ENCODE data around the gene NLRC5.

NLRC5 gene

GRCh38 chr16:57125376-57125775 lies 136.0 kb downstream of the NLRC5 start:
- Histone ChIP-seq H3K9me3 (ENCODE audit: control insufficient read depth, insufficient read depth, low read length) (no peaks in the 10 kb centered on the region), H3K4me1 (ENCODE audit: control insufficient read depth, insufficient read depth, low read length) (no peaks in the 10 kb centered on the region), H3K36me3 (ENCODE audit: control insufficient read depth, insufficient read depth, low read length) (no peaks in the 10 kb centered on the region), H3K27me3 (ENCODE audit: control insufficient read depth, insufficient read depth, low read length) (no peaks in the 10 kb centered on the region), H3K27ac (ENCODE audit: low read depth, low read length) (no peak overlapping the region), H3K4me3 (ENCODE audit: low read depth, low read length) (no peak overlapping the region), H3K9ac (ENCODE audit: low read depth, low read length) (no peak overlapping the region)

GRCh38 chr16:57125969-57126368 lies 136.6 kb downstream of the NLRC5 start:
- H3K9me3 ChIP-seq (ENCODE audit: control insufficient read depth, insufficient read depth, low read length): no peaks in the 10 kb centered on the region
- no peaks in the 10 kb centered on the region for H3K27me3 ChIP-seq (ENCODE audit: control insufficient read depth, insufficient read depth, low read length)
- no peaks in the 10 kb centered on the region for H3K36me3 ChIP-seq (ENCODE audit: control insufficient read depth, insufficient read depth, low read length)
- H3K4me3 ChIP-seq (ENCODE audit: low read depth, low read length): no peak overlapping the region
- no peaks in the 10 kb centered on the region for H3K4me1 ChIP-seq (ENCODE audit: control insufficient read depth, insufficient read depth, low read length)
- no peak overlapping the region for H3K27ac ChIP-seq (ENCODE audit: low read depth, low read length)
- H3K9ac ChIP-seq (ENCODE audit: low read depth, low read length): no peak overlapping the region

- H3K27ac ChIP-seq (ENCODE audit: low read depth, low read length): no peak overlapping the region
- H3K36me3 ChIP-seq (ENCODE audit: control insufficient read depth, insufficient read depth, low read length): no peaks in the 10 kb centered on the region
- H3K4me1 ChIP-seq (ENCODE audit: control insufficient read depth, insufficient read depth, low read length): no peaks in the 10 kb centered on the region
- no peaks in the 10 kb centered on the region for H3K9me3 ChIP-seq (ENCODE audit: control insufficient read depth, insufficient read depth, low read length)
- no peak overlapping the region for H3K4me3 ChIP-seq (ENCODE audit: low read depth, low read length)
- H3K9ac ChIP-seq (ENCODE audit: low read depth, low read length): no peak overlapping the region
- H3K27me3 ChIP-seq (ENCODE audit: control insufficient read depth, insufficient read depth, low read length): no peaks in the 10 kb centered on the region
These were observed 137.1 kb downstream of the NLRC5 start for GRCh38 chr16:57126411-57126810.

- Histone ChIP-seq H3K4me1 (ENCODE audit: control insufficient read depth, insufficient read depth, low read length) (no peaks in the 10 kb centered on the region), H3K27ac (ENCODE audit: low read depth, low read length) (no peak overlapping the region), H3K27me3 (ENCODE audit: control insufficient read depth, insufficient read depth, low read length) (no peaks in the 10 kb centered on the region)
These were observed 137.8 kb downstream of the NLRC5 start for GRCh38 chr16:57127037-57127763.

GRCh38 chr16:57127836-57128235 lies 138.5 kb downstream of the NLRC5 start:
- H3K9me3 ChIP-seq (ENCODE audit: control insufficient read depth, insufficient read depth, low read length): no peaks in the 10 kb centered on the region
- H3K4me1 ChIP-seq (ENCODE audit: control insufficient read depth, insufficient read depth, low read length): no peaks in the 10 kb centered on the region
- H3K27ac ChIP-seq (ENCODE audit: low read depth, low read length): no peak overlapping the region
- no peak overlapping the region for H3K9ac ChIP-seq (ENCODE audit: low read depth, low read length)
- H3K36me3 ChIP-seq (ENCODE audit: control insufficient read depth, insufficient read depth, low read length): no peaks in the 10 kb centered on the region
- H3K27me3 ChIP-seq (ENCODE audit: control insufficient read depth, insufficient read depth, low read length): no peaks in the 10 kb centered on the region
- H3K4me3 ChIP-seq (ENCODE audit: low read depth, low read length): no peak overlapping the region

More at GRCh38 chr16:57127037-57127763, 137.8 kb downstream of the NLRC5 start:
- no peaks in the 10 kb centered on the region for H3K36me3 ChIP-seq (ENCODE audit: control insufficient read depth, insufficient read depth, low read length)
- no peaks in the 10 kb centered on the region for H3K9me3 ChIP-seq (ENCODE audit: control insufficient read depth, insufficient read depth, low read length)
- H3K9ac ChIP-seq (ENCODE audit: low read depth, low read length): no peak overlapping the region
- H3K4me3 ChIP-seq (ENCODE audit: low read depth, low read length): no peak overlapping the region

- Histone ChIP-seq H3K27me3 (ENCODE audit: control insufficient read depth, insufficient read depth, low read length) (no peaks in the 10 kb centered on the region), H3K9ac (ENCODE audit: low read depth, low read length) (no peak overlapping the region), H3K9me3 (ENCODE audit: control insufficient read depth, insufficient read depth, low read length) (no peaks in the 10 kb centered on the region), H3K36me3 (ENCODE audit: control insufficient read depth, insufficient read depth, low read length) (no peaks in the 10 kb centered on the region), H3K27ac (ENCODE audit: low read depth, low read length) (no peak overlapping the region), H3K4me3 (ENCODE audit: low read depth, low read length) (no peak overlapping the region), H3K4me1 (ENCODE audit: control insufficient read depth, insufficient read depth, low read length) (no peaks in the 10 kb centered on the region)
These were observed 139.5 kb downstream of the NLRC5 start for GRCh38 chr16:57128771-57129389.

- no peaks in the 10 kb centered on the region for H3K27me3 ChIP-seq (ENCODE audit: control insufficient read depth, insufficient read depth, low read length)
- no peaks in the 10 kb centered on the region for H3K36me3 ChIP-seq (ENCODE audit: control insufficient read depth, insufficient read depth, low read length)
- H3K9me3 ChIP-seq (ENCODE audit: control insufficient read depth, insufficient read depth, low read length): no peaks in the 10 kb centered on the region
- H3K4me1 ChIP-seq (ENCODE audit: control insufficient read depth, insufficient read depth, low read length): peaks cover 4% of the 10 kb centered on the region; the same call in 1 of the 2 replicates
- no peak overlapping the region for H3K27ac ChIP-seq (ENCODE audit: low read depth, low read length)
- H3K9ac ChIP-seq (ENCODE audit: low read depth, low read length): no peak overlapping the region
- no peak overlapping the region for H3K4me3 ChIP-seq (ENCODE audit: low read depth, low read length)
These were observed 141.6 kb downstream of the NLRC5 start for GRCh38 chr16:57130950-57131321.

GRCh38 chr16:57131351-57131970 lies 142.1 kb downstream of the NLRC5 start:
- Histone ChIP-seq H3K36me3 (ENCODE audit: control insufficient read depth, insufficient read depth, low read length) (no peaks in the 10 kb centered on the region), H3K9ac (ENCODE audit: low read depth, low read length) (no peak overlapping the region), H3K4me3 (ENCODE audit: low read depth, low read length) (no peak overlapping the region), H3K27me3 (ENCODE audit: control insufficient read depth, insufficient read depth, low read length) (no peaks in the 10 kb centered on the region), H3K27ac (ENCODE audit: low read depth, low read length) (no peak overlapping the region), H3K9me3 (ENCODE audit: control insufficient read depth, insufficient read depth, low read length) (no peaks in the 10 kb centered on the region), H3K4me1 (ENCODE audit: control insufficient read depth, insufficient read depth, low read length) (peaks cover 4% of the 10 kb centered on the region; the same call in 1 of the 2 replicates)

GRCh38 chr16:57132470-57132869 lies 143.1 kb downstream of the NLRC5 start:
- Histone ChIP-seq H3K4me3 (ENCODE audit: low read depth, low read length) (no peak overlapping the region), H3K27me3 (ENCODE audit: control insufficient read depth, insufficient read depth, low read length) (no peaks in the 10 kb centered on the region), H3K4me1 (ENCODE audit: control insufficient read depth, insufficient read depth, low read length) (peaks cover 4% of the 10 kb centered on the region; the same call in 1 of the 2 replicates)

GRCh38 chr16:57133031-57133430 lies 143.7 kb downstream of the NLRC5 start:
- Histone ChIP-seq H3K4me1 (ENCODE audit: control insufficient read depth, insufficient read depth, low read length) (peaks cover 4% of the 10 kb centered on the region; the same call in 1 of the 2 replicates), H3K27me3 (ENCODE audit: control insufficient read depth, insufficient read depth, low read length) (no peaks in the 10 kb centered on the region), H3K27ac (ENCODE audit: low read depth, low read length) (no peak overlapping the region), H3K9ac (ENCODE audit: low read depth, low read length) (no peak overlapping the region), H3K36me3 (ENCODE audit: control insufficient read depth, insufficient read depth, low read length) (no peaks in the 10 kb centered on the region), H3K4me3 (ENCODE audit: low read depth, low read length) (no peak overlapping the region), H3K9me3 (ENCODE audit: control insufficient read depth, insufficient read depth, low read length) (no peaks in the 10 kb centered on the region)

More at GRCh38 chr16:57132470-57132869, 143.1 kb downstream of the NLRC5 start:
- no peaks in the 10 kb centered on the region for H3K36me3 ChIP-seq (ENCODE audit: control insufficient read depth, insufficient read depth, low read length)
- no peak overlapping the region for H3K9ac ChIP-seq (ENCODE audit: low read depth, low read length)
- H3K27ac ChIP-seq (ENCODE audit: low read depth, low read length): no peak overlapping the region
- no peaks in the 10 kb centered on the region for H3K9me3 ChIP-seq (ENCODE audit: control insufficient read depth, insufficient read depth, low read length)
